Neural cell (in vitro differentiated cells): ENCODE results near the gene SRP68. TPM values are rescaled to one million over a fixed set of nuclear protein-coding genes. Genes with fewer than 3 reads are reported as not detected.

Experiments
- H2AFZ ChIP-seq: fragments of 200-600, 300-800 bp; sonication (generic), shearing (Covaris generic); 2 replicates; pipeline ENCODE4 v1.6.0; 2014; ENCODE audit warnings: low read depth, mild to moderate bottlenecking, antibody characterized with exemption, low read length, moderate library complexity
- H3F3A ChIP-seq: fragments of 200-600 bp; shearing (Covaris generic); 2 replicates; pipeline ENCODE4 v1.6.1; 2016; ENCODE audit warnings: mild to moderate bottlenecking, moderate library complexity, mixed read lengths, antibody characterized with exemption, low read length; ENCODE audit not compliant: insufficient read depth, poor library complexity, severe bottlenecking
- H3K27ac ChIP-seq: fragments of 200-600, 300-800 bp; sonication (generic), shearing (Covaris generic); 2 replicates; pipeline ENCODE4 v1.5.1; 2014; ENCODE audit warnings: mild to moderate bottlenecking, low read length, moderate library complexity
- H3K27me3 ChIP-seq: fragments of 300-800, 200-600 bp; sonication (generic), shearing (Covaris generic); 2 replicates; pipeline ENCODE4 v1.6.0; 2014; ENCODE audit warnings: mild to moderate bottlenecking, low read depth, low read length, moderate library complexity; ENCODE audit not compliant: insufficient read depth
- H3K36me3 ChIP-seq: fragments of 300-800, 200-600 bp; sonication (generic), shearing (Covaris generic); 2 replicates; pipeline ENCODE4 v1.5.1; 2014; ENCODE audit warnings: mild to moderate bottlenecking, antibody characterized with exemption, low read length, moderate library complexity; ENCODE audit not compliant: insufficient read depth
- H3K4me2 ChIP-seq: fragments of 300-800, 200-600 bp; sonication (generic), shearing (Covaris generic); 2 replicates; pipeline ENCODE4 v1.6.0; 2014; ENCODE audit warnings: mild to moderate bottlenecking, low read length
- H3K4me3 ChIP-seq: fragments of 300-800, 200-600 bp; sonication (generic), shearing (Covaris generic); 2 replicates; pipeline ENCODE4 v1.5.1; 2014; ENCODE audit warnings: mild to moderate bottlenecking, low read length, moderate library complexity
- H3K79me2 ChIP-seq: fragments of 200-600 bp; shearing (Covaris generic); replicated peaks from 2 replicates; pipeline ENCODE4 v1.6.0; 2014; ENCODE audit warnings: mild to moderate bottlenecking, low read length, moderate library complexity; ENCODE audit not compliant: insufficient read depth
- H3K9ac ChIP-seq: fragments of 300-800, 200-600 bp; sonication (generic), shearing (Covaris generic); 2 replicates; pipeline ENCODE4 v1.6.1; 2016; ENCODE audit warnings: mild to moderate bottlenecking, low read length, mixed read lengths
- H3K9me2 ChIP-seq: fragments of 200-600 bp; shearing (Covaris generic); 2 replicates; pipeline ENCODE4 v1.6.1; 2016; ENCODE audit warnings: mild to moderate bottlenecking, low read length, mixed read lengths; ENCODE audit not compliant: insufficient read depth
- H3K9me3 ChIP-seq: fragments of 200-600, 300-800 bp; sonication (generic), shearing (Covaris generic); 2 replicates; pipeline ENCODE4 v1.6.1; 2016; ENCODE audit warnings: mild to moderate bottlenecking, mixed run types, low read length, moderate library complexity, mixed read lengths
- H4K20me1 ChIP-seq: fragments of 200-600 bp; shearing (Covaris generic); 2 replicates; pipeline ENCODE4 v1.6.1; 2016; ENCODE audit warnings: mild to moderate bottlenecking, mixed run types; ENCODE audit not compliant: insufficient read depth
- EP300 ChIP-seq: fragments of 450-650 bp; conservative IDR thresholded peaks from 2 replicates; pipeline ENCODE4 v1.6.1; 2014; ENCODE audit warnings: antibody characterized with exemption, mild to moderate bottlenecking, moderate library complexity; ENCODE audit not compliant: poor library complexity, severe bottlenecking
- EZH2 ChIP-seq: fragments of 200-600, 300-800 bp; shearing (Covaris generic), sonication (generic); IDR thresholded peaks from 2 replicates; pipeline ENCODE4 v1.6.1; 2014; ENCODE audit warnings: antibody characterized with exemption, low read length, borderline replicate concordance, mild to moderate bottlenecking; ENCODE audit not compliant: insufficient read depth, poor library complexity, severe bottlenecking
- MXI1 ChIP-seq: fragments of 450-650 bp; conservative IDR thresholded peaks from 2 replicates; pipeline ENCODE4 v1.6.1; 2014; ENCODE audit warnings: antibody characterized with exemption, mild to moderate bottlenecking; ENCODE audit not compliant: poor library complexity, severe bottlenecking
- POLR2AphosphoS5 ChIP-seq: IDR thresholded peaks from 2 replicates; pipeline ENCODE4 v1.6.1; 2012
- RAD21 ChIP-seq: fragments of 450-650 bp; conservative IDR thresholded peaks from 2 replicates; pipeline ENCODE4 v1.6.1; 2014; ENCODE audit warnings: antibody characterized with exemption, mild to moderate bottlenecking, moderate library complexity
- SMC3 ChIP-seq: fragments of 450-650 bp; conservative IDR thresholded peaks from 2 replicates; pipeline ENCODE4 v1.6.1; 2014; ENCODE audit warnings: antibody characterized with exemption, mild to moderate bottlenecking, moderate library complexity; ENCODE audit not compliant: poor library complexity
- TAF1 ChIP-seq: IDR thresholded peaks from 2 replicates; pipeline ENCODE4 v1.6.1; 2012; ENCODE audit warnings: low read depth
- polyA plus RNA-seq: library from polyadenylated mRNA; depleted of rRNA; stranded (reverse); fragments of >200 nt; gene quantifications from 2 replicates; pipeline ENCODE4 v1.2.3, GENCODE V29; 2014
- TF ChIP-seq, protein P1 (sequence below): IDR thresholded peaks from 2 replicates; pipeline ENCODE4 v1.6.1; 2012; ENCODE audit warnings: borderline replicate concordance
- TF ChIP-seq, protein P2 (sequence below): fragments of 450-650 bp; IDR thresholded peaks from 2 replicates; pipeline ENCODE4 v1.5.1; 2014; ENCODE audit warnings: antibody characterized with exemption, mild to moderate bottlenecking, moderate library complexity; ENCODE audit not compliant: poor library complexity, severe bottlenecking

Gene SRP68
- polyA plus RNA-seq, 1 donor from 2014 or later, result 26.3 TPM

DNA sequence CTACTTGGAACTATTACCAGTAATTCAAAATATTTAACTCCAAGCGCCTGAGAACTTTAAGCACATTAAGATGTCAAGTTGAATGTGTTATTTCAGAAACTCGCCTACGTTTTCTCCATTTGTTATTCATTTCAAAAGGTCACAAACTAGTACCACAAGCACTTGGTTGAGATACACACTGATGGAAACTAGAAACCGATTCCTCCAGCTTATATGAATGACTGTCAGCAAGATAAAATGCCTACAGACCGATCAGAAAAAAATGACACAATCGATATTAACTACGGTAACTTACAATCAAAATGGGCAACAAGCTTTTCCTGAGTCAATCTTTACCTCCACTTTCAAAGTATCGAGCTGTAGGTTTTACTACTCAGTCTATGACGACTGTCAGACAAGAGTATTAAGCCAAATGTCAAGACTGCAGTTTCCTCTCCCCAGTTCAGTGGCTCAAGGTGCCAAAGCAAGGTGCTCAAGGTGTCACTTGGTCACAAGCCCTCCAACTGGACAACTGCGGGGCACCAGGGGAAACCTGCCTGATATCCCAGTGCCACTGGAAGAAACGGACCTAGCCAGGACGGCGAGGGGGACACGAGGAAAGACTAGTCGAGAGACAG, 678 bp downstream of the SRP68 start:
- H3K9me2 ChIP-seq, result no peaks in the 10 kb centered on the region
- no peaks in the 10 kb centered on the region for H4K20me1 ChIP-seq
- peak overlapping the region; percentile 84 for H3K4me3 ChIP-seq
- peaks cover 33% of the 10 kb centered on the region for H3K27me3 ChIP-seq
- H3F3A ChIP-seq, result no peaks in the 10 kb centered on the region
- H3K9me3 ChIP-seq, result no peaks in the 10 kb centered on the region
- H3K79me2 ChIP-seq, result peaks cover 33% of the 10 kb centered on the region
- H3K9ac ChIP-seq, result peak overlapping the region; percentile 83
- peak overlapping the region; percentile 69 for H2AFZ ChIP-seq
- H3K4me2 ChIP-seq, result peak overlapping the region; percentile 81
- peak overlapping the region; percentile 54 for H3K27ac ChIP-seq
- TF ChIP-seq EZH2 (no peak), POLR2AphosphoS5 (no peak), RAD21 (no peak), TAF1 (no peak), MXI1 (no peak), EP300 (no peak), SMC3 (no peak)
- TF ChIP-seq, protein P1, sequence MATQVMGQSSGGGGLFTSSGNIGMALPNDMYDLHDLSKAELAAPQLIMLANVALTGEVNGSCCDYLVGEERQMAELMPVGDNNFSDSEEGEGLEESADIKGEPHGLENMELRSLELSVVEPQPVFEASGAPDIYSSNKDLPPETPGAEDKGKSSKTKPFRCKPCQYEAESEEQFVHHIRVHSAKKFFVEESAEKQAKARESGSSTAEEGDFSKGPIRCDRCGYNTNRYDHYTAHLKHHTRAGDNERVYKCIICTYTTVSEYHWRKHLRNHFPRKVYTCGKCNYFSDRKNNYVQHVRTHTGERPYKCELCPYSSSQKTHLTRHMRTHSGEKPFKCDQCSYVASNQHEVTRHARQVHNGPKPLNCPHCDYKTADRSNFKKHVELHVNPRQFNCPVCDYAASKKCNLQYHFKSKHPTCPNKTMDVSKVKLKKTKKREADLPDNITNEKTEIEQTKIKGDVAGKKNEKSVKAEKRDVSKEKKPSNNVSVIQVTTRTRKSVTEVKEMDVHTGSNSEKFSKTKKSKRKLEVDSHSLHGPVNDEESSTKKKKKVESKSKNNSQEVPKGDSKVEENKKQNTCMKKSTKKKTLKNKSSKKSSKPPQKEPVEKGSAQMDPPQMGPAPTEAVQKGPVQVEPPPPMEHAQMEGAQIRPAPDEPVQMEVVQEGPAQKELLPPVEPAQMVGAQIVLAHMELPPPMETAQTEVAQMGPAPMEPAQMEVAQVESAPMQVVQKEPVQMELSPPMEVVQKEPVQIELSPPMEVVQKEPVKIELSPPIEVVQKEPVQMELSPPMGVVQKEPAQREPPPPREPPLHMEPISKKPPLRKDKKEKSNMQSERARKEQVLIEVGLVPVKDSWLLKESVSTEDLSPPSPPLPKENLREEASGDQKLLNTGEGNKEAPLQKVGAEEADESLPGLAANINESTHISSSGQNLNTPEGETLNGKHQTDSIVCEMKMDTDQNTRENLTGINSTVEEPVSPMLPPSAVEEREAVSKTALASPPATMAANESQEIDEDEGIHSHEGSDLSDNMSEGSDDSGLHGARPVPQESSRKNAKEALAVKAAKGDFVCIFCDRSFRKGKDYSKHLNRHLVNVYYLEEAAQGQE, result no peak
- TF ChIP-seq, protein P2, sequence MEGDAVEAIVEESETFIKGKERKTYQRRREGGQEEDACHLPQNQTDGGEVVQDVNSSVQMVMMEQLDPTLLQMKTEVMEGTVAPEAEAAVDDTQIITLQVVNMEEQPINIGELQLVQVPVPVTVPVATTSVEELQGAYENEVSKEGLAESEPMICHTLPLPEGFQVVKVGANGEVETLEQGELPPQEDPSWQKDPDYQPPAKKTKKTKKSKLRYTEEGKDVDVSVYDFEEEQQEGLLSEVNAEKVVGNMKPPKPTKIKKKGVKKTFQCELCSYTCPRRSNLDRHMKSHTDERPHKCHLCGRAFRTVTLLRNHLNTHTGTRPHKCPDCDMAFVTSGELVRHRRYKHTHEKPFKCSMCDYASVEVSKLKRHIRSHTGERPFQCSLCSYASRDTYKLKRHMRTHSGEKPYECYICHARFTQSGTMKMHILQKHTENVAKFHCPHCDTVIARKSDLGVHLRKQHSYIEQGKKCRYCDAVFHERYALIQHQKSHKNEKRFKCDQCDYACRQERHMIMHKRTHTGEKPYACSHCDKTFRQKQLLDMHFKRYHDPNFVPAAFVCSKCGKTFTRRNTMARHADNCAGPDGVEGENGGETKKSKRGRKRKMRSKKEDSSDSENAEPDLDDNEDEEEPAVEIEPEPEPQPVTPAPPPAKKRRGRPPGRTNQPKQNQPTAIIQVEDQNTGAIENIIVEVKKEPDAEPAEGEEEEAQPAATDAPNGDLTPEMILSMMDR, result no peak
- peaks cover 7% of the 10 kb centered on the region for H3K36me3 ChIP-seq

DNA sequence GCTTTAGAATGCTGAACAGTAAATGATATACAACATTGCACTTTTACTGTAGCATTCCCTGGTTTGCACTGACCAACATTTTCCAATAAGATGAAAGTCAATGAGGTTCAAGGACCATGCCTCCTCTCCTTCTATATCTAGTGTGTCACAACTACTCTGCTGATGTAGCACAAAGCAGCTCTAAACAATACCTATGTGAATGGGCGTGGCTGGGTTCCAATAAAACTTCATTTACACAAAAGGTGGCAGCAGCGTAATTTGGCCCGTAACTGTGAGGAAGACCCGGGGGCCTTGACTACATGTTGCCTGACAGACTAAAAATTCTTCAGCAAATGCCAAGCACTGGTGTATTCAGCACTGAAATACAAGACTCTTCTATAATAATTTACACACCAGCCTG, 6.5 kb downstream of the SRP68 start:
- Histone ChIP-seq H4K20me1 (no peaks in the 10 kb centered on the region), H3K4me3 (no peak overlapping the region), H3K9ac (no peak overlapping the region), H3K36me3 (peaks cover 7% of the 10 kb centered on the region), H3K27me3 (no peaks in the 10 kb centered on the region), H3K79me2 (peaks cover 12% of the 10 kb centered on the region), H3K9me3 (no peaks in the 10 kb centered on the region), H3K4me2 (no peak overlapping the region), H3F3A (no peaks in the 10 kb centered on the region), H2AFZ (no peak overlapping the region), H3K9me2 (no peaks in the 10 kb centered on the region), H3K27ac (no peak overlapping the region)
- no peak for TF ChIP-seq POLR2AphosphoS5
- TF ChIP-seq SMC3, result no peak
- TF ChIP-seq TAF1, result no peak
- no peak for TF ChIP-seq EP300
- TF ChIP-seq, protein P2, result no peak
- TF ChIP-seq RAD21, result no peak
- TF ChIP-seq EZH2, result no peak
- no peak for TF ChIP-seq MXI1
